H1 (cell line): ENCODE data around the gene DYSF.
A peak's percentile ranks its signal among the peaks of the same experiment; 100 is the strongest.

Experiments used
- CEBPB ChIP-seq: IDR thresholded peaks from 2 replicates; pipeline ENCODE4 v1.6.1; 2012; ENCODE audit warnings: low read depth, low read length
- CHD1 ChIP-seq: IDR thresholded peaks from 2 replicates; pipeline ENCODE4 v1.6.1; 2012; ENCODE audit warnings: low read depth, low read length, improper control_type of control experiment
- CTCF ChIP-seq, 3 experiments: IDR thresholded peaks; 1 replicate in 2 of 3; 2 replicates in 1 of 3; pipeline versions ENCODE4 v1.5.1 to v1.6.1; 2011; ENCODE audit warnings: low read length in 3 of 3, mild to moderate bottlenecking in 3 of 3, inconsistent platforms in 2 of 3, low read depth in 1 of 3, moderate library complexity in 1 of 3; ENCODE audit not compliant: insufficient read depth in 1 of 3; ENCODE audit errors: control extremely low read depth in 1 of 3
- POLR2A ChIP-seq, 2 experiments: IDR thresholded peaks; 1 replicate in 1 of 2; 2 replicates in 1 of 2; pipeline ENCODE4 v1.6.1; 2011; ENCODE audit warnings: low read depth in 2 of 2, low read length in 2 of 2, mild to moderate bottlenecking in 2 of 2; ENCODE audit errors: control extremely low read depth in 1 of 2
- RAD21 ChIP-seq, 2 experiments: IDR thresholded peaks in 1 of 2; conservative IDR thresholded peaks in 1 of 2; 2 replicates each; pipeline ENCODE4 v1.6.1; 2011; ENCODE audit warnings: low read depth in 2 of 2, low read length in 2 of 2, improper control_type of control experiment in 1 of 2, inconsistent platforms in 1 of 2, mild to moderate bottlenecking in 1 of 2, moderate library complexity in 1 of 2
- RXRA ChIP-seq: IDR thresholded peaks from 2 replicates; pipeline ENCODE4 v1.6.1; 2011; ENCODE audit warnings: low read depth, mild to moderate bottlenecking, low read length, moderate library complexity; ENCODE audit not compliant: insufficient read depth
- TAF1 ChIP-seq: IDR thresholded peaks from 2 replicates; pipeline ENCODE4 v1.6.1; 2011; ENCODE audit warnings: mild to moderate bottlenecking, low read depth, low read length

DNA sequence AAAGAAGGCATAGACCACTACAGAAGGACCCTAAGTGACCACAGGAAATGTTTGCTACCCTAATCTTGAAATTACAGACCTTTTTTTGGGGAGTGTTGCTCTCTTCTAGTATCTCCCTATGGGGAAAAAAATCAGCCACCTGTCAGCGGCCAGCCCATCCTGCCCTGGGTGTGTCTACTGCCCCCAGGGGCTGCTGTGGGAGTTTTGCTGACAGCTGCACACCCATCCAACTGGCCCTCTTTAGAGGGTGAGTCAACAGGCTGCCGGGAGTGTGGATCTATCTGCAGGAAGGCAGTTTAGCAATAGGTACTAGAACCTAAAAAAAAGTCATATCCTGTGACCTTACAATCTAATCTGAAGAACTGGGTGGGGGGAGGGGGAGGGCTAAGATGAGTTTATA is 796 bp upstream of the DYSF start:
- TF ChIP-seq RAD21 (IDR thresholded peaks at IDR 0.05 in 1 of 2, conservative IDR thresholded peaks at IDR 0.05 in 1 of 2; ENCODE audit: low read depth in 2 of 2, low read length in 2 of 2) (peak; percentile 27 to 42; a peak in 2 of 4 replicates), CTCF (IDR thresholded peaks at IDR 0.05; ENCODE audit: control extremely low read depth in 1 of 3, insufficient read depth in 1 of 3, low read depth in 1 of 3, low read length in 3 of 3) (peak; percentile 48 to 49 (median 48)), TAF1 (no peak), RXRA (no peak), CHD1 (no peak), CEBPB (no peak), POLR2A (IDR thresholded peaks at IDR 0.05; ENCODE audit: control extremely low read depth in 1 of 2, low read depth in 2 of 2, low read length in 2 of 2) (no peak)
